ENCODE measurements around the gene SWAP70. TPM values are rescaled to one million over a fixed set of nuclear protein-coding genes. Genes with fewer than 3 reads are reported as not detected.

SWAP70 gene
- total and polyA plus RNA-seq, 2 donors (not counting 1 experiment from before 2014, with no cell fraction given) = 45.1 to 74.4 TPM

- no peak for DNase-seq (ENCODE audit: low read depth in 2 of 2)
Observed at GRCh38 chr11:9639099-9639498, 24.8 kb upstream of the SWAP70 start.

GRCh38 chr11:9639985-9640384 lies 23.9 kb upstream of the SWAP70 start:
- no peaks in the 10 kb centered on the region for H3K4me1 ChIP-seq (ENCODE audit: control insufficient read depth, extremely low read depth, insufficient read depth, low read length)
- no peak for TF ChIP-seq CTCF (conservative IDR thresholded peaks at IDR 0.05 in 1 of 2, IDR thresholded peaks at IDR 0.05 in 1 of 2; ENCODE audit: low read depth in 1 of 2, low read length in 2 of 2)
- TF ChIP-seq EZH2 (IDR thresholded peaks at IDR 0.05; ENCODE audit: low read length, missing control alignments) = no peak
- H3K9ac ChIP-seq (ENCODE audit: insufficient read depth, low read length) = no peak overlapping the region
- H4K20me1 ChIP-seq (ENCODE audit: control insufficient read depth, extremely low read depth, insufficient read depth, low read length) = no peaks in the 10 kb centered on the region
- no peaks in the 10 kb centered on the region for H3K36me3 ChIP-seq (ENCODE audit: control insufficient read depth, insufficient read depth, low read length)
- H3K9me3 ChIP-seq (ENCODE audit: control insufficient read depth, insufficient read depth, low read depth, low read length) = no peaks in the 10 kb centered on the region
- no peak overlapping the region for H2AFZ ChIP-seq (ENCODE audit: low read length)
- no peak overlapping the region for H3K27ac ChIP-seq (ENCODE audit: insufficient read depth, low read length)
- no peaks in the 10 kb centered on the region for H3K27me3 ChIP-seq (ENCODE audit: control insufficient read depth, insufficient read depth, low read length)
- DNase-seq (ENCODE audit: low read depth in 2 of 2) = no peak
- H3K4me3 ChIP-seq (replicated peaks in 1 of 4; ENCODE audit: control extremely low read depth in 1 of 4, insufficient read depth in 1 of 4, low read depth in 3 of 4, low read length in 4 of 4) = no peak overlapping the region
- H3K4me2 ChIP-seq (ENCODE audit: extremely low read depth, insufficient read depth, low read length) = no peak overlapping the region
- no peaks in the 10 kb centered on the region for H3K79me2 ChIP-seq (ENCODE audit: control insufficient read depth, insufficient read depth, low read length)

More at GRCh38 chr11:9639099-9639498, 24.8 kb upstream of the SWAP70 start:
- no peaks in the 10 kb centered on the region for H3K79me2 ChIP-seq (ENCODE audit: control insufficient read depth, insufficient read depth, low read length)
- H4K20me1 ChIP-seq (ENCODE audit: control insufficient read depth, extremely low read depth, insufficient read depth, low read length) = no peaks in the 10 kb centered on the region
- H3K9ac ChIP-seq (ENCODE audit: insufficient read depth, low read length) = no peak overlapping the region
- no peaks in the 10 kb centered on the region for H3K27me3 ChIP-seq (ENCODE audit: control insufficient read depth, insufficient read depth, low read length)
- H3K27ac ChIP-seq (ENCODE audit: insufficient read depth, low read length) = no peak overlapping the region
- TF ChIP-seq CTCF (conservative IDR thresholded peaks at IDR 0.05 in 1 of 2, IDR thresholded peaks at IDR 0.05 in 1 of 2; ENCODE audit: low read depth in 1 of 2, low read length in 2 of 2) = no peak
- TF ChIP-seq EZH2 (IDR thresholded peaks at IDR 0.05; ENCODE audit: low read length, missing control alignments) = no peak
- no peaks in the 10 kb centered on the region for H3K9me3 ChIP-seq (ENCODE audit: control insufficient read depth, insufficient read depth, low read depth, low read length)
- no peaks in the 10 kb centered on the region for H3K4me1 ChIP-seq (ENCODE audit: control insufficient read depth, extremely low read depth, insufficient read depth, low read length)
- no peak overlapping the region for H3K4me2 ChIP-seq (ENCODE audit: extremely low read depth, insufficient read depth, low read length)
- no peak overlapping the region for H3K4me3 ChIP-seq (replicated peaks in 1 of 4; ENCODE audit: control extremely low read depth in 1 of 4, insufficient read depth in 1 of 4, low read depth in 3 of 4, low read length in 4 of 4)
- no peaks in the 10 kb centered on the region for H3K36me3 ChIP-seq (ENCODE audit: control insufficient read depth, insufficient read depth, low read length)
- H2AFZ ChIP-seq (ENCODE audit: low read length) = no peak overlapping the region

- Histone ChIP-seq H3K4me3 (replicated peaks in 1 of 4; ENCODE audit: control extremely low read depth in 1 of 4, insufficient read depth in 1 of 4, low read depth in 3 of 4, low read length in 4 of 4) (no peak overlapping the region), H3K27ac (ENCODE audit: insufficient read depth, low read length) (no peak overlapping the region), H4K20me1 (ENCODE audit: control insufficient read depth, extremely low read depth, insufficient read depth, low read length) (no peaks in the 10 kb centered on the region), H3K4me1 (ENCODE audit: control insufficient read depth, extremely low read depth, insufficient read depth, low read length) (no peaks in the 10 kb centered on the region), H3K79me2 (ENCODE audit: control insufficient read depth, insufficient read depth, low read length) (no peaks in the 10 kb centered on the region), H3K27me3 (ENCODE audit: control insufficient read depth, insufficient read depth, low read length) (no peaks in the 10 kb centered on the region), H2AFZ (ENCODE audit: low read length) (no peak overlapping the region), H3K9ac (ENCODE audit: insufficient read depth, low read length) (no peak overlapping the region), H3K36me3 (ENCODE audit: control insufficient read depth, insufficient read depth, low read length) (no peaks in the 10 kb centered on the region), H3K9me3 (ENCODE audit: control insufficient read depth, insufficient read depth, low read depth, low read length) (no peaks in the 10 kb centered on the region), H3K4me2 (ENCODE audit: extremely low read depth, insufficient read depth, low read length) (no peak overlapping the region)
- TF ChIP-seq EZH2 (IDR thresholded peaks at IDR 0.05; ENCODE audit: low read length, missing control alignments) (no peak), CTCF (conservative IDR thresholded peaks at IDR 0.05 in 1 of 2, IDR thresholded peaks at IDR 0.05 in 1 of 2; ENCODE audit: low read depth in 1 of 2, low read length in 2 of 2) (no peak)
- no peak for DNase-seq (ENCODE audit: low read depth in 2 of 2)
Observed at GRCh38 chr11:9642894-9643293, 21.0 kb upstream of the SWAP70 start.

Data from fibroblast of lung (primary cell).